HG02973 (cell line): Measurements from ENCODE around the gene CUL9.
A peak's percentile ranks its signal among the peaks of the same experiment; 100 is the strongest.

ENCODE experiments used
- ATAC-seq: cut with Tn5 transposase; IDR thresholded peaks from one replicate; pipeline ENCODE4 v1.9.1; 2021; ENCODE audit warnings: moderate library complexity; ENCODE audit not compliant: unreplicated experiment

CUL9 gene

GRCh38 chr6:43226192-43226851, 44.3 kb downstream of the CUL9 start:
- no peak for ATAC-seq

GRCh38 chr6:43228951-43229802, 47.2 kb downstream of the CUL9 start, which contains the start of gene DNPH1:
DNPH1 (minus strand) TSS chr6:43229481; CDS start chr6:43229456, 25 bp downstream.
- ATAC-seq: peak; percentile 59

- no peak for ATAC-seq
Observed at GRCh38 chr6:43229803-43230620, 48.0 kb downstream of the CUL9 start.

GRCh38 chr6:43231053-43231452, 49.1 kb downstream of the CUL9 start:
- ATAC-seq: no peak

GRCh38 chr6:43231735-43232450, 49.9 kb downstream of the CUL9 start:
- no peak for ATAC-seq

GRCh38 chr6:43235841-43236240, 53.8 kb downstream of the CUL9 start:
- no peak for ATAC-seq

- no peak for ATAC-seq
Observed at GRCh38 chr6:43239054-43239453, 57.1 kb downstream of the CUL9 start.

GRCh38 chr6:43240950-43241349, 59.0 kb downstream of the CUL9 start:
- no peak for ATAC-seq

- ATAC-seq: no peak
Observed at GRCh38 chr6:43241446-43241845, 59.5 kb downstream of the CUL9 start.

GRCh38 chr6:43242908-43243663, 61.1 kb downstream of the CUL9 start, which contains the start of gene TTBK1:
TTBK1 (plus strand) TSS chr6:43243481; CDS start chr6:43246661, 3,180 bp downstream.
- ATAC-seq: no peak

GRCh38 chr6:43243664-43244321, 61.8 kb downstream of the CUL9 start:
- ATAC-seq: no peak

GRCh38 chr6:43246301-43247113, 64.5 kb downstream of the CUL9 start:
- ATAC-seq: peak; percentile 26

- peak; percentile 69 for ATAC-seq
Observed at GRCh38 chr6:43247114-43247999, 65.4 kb downstream of the CUL9 start.

- no peak for ATAC-seq
Observed at GRCh38 chr6:43248101-43248500, 66.1 kb downstream of the CUL9 start.

- ATAC-seq: no peak
Observed at GRCh38 chr6:43248791-43249190, 66.8 kb downstream of the CUL9 start.

GRCh38 chr6:43250992-43251373, 69.0 kb downstream of the CUL9 start:
- ATAC-seq: no peak

- ATAC-seq: no peak
Observed at GRCh38 chr6:43253401-43253800, 71.4 kb downstream of the CUL9 start.
